GM12864 (cell line): ENCODE data around the gene ZNF543.

Experiments used
- DNase-seq: peaks from one replicate; pipeline ENCODE4 v3.0.0-alpha.2; 2011; ENCODE audit warnings: low read depth
- H3K4me3 ChIP-seq: 2 replicates; pipeline ENCODE4 v1.5.1; 2011; ENCODE audit warnings: mild to moderate bottlenecking, low read depth, low read length, control low read depth
- TF ChIP-seq, protein P1 (sequence below): IDR thresholded peaks from 2 replicates; pipeline ENCODE4 v1.5.1; 2011; ENCODE audit warnings: low read depth, mild to moderate bottlenecking, moderate library complexity, low read length, control low read depth, inconsistent platforms; ENCODE audit errors: missing control alignments

The ZNF543 gene

DNA sequence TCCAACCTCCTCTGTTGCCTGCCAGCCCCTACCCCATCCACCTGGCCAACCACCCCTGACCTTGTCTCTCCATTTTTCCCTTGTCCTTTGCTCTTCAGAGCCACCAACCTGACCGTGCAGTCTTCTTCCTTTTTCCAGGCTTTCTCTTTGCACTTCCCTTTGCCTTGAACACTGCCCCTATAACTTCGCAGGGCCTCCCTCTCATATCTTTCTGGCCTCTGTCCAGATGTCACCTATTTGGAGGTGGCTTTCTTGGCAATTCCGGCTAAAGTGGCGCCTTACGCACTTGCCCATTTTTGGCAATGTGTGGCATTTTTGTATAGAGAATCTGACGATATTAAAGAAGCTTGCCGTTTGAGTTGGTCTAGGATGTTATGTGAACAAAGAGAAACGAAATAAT lies 844 bp downstream of the ZNF543 start:
- DNase-seq = no peak
- TF ChIP-seq, protein P1, sequence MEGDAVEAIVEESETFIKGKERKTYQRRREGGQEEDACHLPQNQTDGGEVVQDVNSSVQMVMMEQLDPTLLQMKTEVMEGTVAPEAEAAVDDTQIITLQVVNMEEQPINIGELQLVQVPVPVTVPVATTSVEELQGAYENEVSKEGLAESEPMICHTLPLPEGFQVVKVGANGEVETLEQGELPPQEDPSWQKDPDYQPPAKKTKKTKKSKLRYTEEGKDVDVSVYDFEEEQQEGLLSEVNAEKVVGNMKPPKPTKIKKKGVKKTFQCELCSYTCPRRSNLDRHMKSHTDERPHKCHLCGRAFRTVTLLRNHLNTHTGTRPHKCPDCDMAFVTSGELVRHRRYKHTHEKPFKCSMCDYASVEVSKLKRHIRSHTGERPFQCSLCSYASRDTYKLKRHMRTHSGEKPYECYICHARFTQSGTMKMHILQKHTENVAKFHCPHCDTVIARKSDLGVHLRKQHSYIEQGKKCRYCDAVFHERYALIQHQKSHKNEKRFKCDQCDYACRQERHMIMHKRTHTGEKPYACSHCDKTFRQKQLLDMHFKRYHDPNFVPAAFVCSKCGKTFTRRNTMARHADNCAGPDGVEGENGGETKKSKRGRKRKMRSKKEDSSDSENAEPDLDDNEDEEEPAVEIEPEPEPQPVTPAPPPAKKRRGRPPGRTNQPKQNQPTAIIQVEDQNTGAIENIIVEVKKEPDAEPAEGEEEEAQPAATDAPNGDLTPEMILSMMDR = no peak
- H3K4me3 ChIP-seq = peak overlapping the region; percentile 83

DNA sequence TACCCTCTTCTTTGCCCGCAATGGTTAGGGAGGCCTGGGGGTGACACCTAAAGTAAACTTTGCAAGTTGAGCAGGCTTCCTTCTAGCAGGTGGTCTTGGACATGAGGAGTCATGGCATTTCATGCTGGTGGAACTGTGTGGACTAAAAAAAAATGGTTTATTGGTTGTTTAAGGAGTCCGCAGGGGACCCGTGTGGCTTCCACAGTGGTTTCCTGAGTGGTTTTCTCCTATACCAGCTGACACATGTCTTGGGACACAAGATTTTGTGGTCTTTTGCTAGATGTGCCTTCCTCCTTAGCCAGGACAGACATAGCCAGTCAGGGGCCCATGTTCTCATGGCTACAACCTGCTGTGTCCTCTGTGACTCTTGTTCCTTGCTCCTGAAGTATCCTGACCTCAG lies 1.5 kb downstream of the ZNF543 start:
- H3K4me3 ChIP-seq = peak overlapping the region; percentile 83; the same call in 1 of the 2 replicates
- no peak for DNase-seq
- TF ChIP-seq, protein P1 = no peak

DNA sequence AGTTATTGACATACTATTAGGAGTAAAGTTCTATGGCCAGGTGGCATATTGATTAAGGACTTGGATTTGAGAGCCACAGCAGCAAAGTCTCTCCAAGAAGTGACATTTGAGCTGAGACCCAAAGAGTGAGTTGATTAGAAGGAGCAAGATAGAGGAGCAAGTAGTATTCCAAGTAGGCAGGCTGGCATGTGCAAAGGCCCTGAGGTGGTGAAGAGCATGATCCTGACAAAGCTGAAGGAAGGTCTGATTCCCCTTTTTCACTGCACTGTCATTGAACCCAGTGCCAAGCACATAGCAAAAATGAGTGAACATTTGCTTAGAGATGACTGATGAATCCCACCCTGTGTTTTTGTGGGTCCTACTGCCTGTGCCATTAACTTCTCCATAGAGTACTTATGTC lies 4.7 kb downstream of the ZNF543 start:
- TF ChIP-seq, protein P1 = no peak
- no peak overlapping the region for H3K4me3 ChIP-seq
- no peak for DNase-seq

DNA sequence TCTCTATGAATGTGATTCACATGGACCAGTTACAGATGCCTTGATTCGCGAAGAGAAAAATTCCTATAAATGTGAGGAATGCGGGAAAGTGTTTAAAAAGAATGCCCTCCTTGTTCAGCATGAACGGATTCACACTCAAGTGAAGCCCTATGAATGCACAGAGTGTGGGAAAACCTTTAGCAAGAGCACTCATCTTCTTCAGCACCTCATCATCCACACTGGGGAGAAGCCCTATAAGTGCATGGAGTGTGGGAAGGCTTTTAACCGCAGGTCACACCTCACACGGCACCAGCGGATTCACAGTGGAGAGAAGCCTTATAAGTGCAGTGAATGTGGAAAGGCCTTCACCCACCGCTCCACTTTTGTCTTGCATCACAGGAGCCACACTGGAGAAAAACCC lies 7.7 kb downstream of the ZNF543 start:
- TF ChIP-seq, protein P1 = no peak
- H3K4me3 ChIP-seq = no peak overlapping the region
- DNase-seq = no peak

DNA sequence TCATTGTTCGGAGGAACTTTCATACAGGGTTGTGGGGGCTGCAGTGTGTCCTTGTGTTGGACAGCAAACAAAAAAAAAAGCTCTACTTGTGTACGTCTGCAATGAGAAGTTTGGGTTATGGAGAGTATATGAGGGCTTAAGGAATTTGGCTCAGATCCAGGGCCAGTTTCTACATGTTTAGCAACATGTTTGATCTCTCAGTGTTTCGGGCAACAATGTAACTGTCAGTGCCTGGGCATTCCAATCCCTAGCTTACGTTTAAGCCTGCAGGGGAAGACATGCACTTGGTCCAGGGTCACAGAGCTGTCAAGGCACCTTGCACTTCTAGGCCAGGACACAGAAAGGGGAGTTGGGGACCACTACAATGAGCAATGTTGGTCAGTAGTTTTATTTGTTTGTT lies 13.9 kb downstream of the ZNF543 start:
- TF ChIP-seq, protein P1 = no peak
- H3K4me3 ChIP-seq = no peak overlapping the region
- no peak for DNase-seq

DNA sequence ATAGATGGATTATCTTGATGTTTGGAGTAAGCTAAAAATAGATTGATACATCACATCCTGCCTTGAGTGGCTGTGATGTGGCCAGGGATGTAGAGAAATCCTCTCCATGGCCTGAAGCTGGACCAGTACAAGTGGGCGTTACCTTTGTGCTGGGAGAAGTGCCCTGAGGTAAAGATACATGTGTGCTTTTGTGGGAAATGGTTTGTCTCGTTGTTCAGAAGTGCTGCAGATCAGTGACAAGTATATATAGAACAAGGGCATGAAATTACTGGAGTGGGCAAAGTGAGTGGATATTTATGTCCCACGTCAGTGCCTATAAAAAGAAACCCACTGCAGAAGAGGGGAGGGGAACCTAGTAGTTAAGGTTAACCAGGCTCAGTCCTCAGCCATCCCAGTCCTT lies 18.6 kb downstream of the ZNF543 start:
- no peak overlapping the region for H3K4me3 ChIP-seq
- TF ChIP-seq, protein P1 = no peak
- no peak for DNase-seq

DNA sequence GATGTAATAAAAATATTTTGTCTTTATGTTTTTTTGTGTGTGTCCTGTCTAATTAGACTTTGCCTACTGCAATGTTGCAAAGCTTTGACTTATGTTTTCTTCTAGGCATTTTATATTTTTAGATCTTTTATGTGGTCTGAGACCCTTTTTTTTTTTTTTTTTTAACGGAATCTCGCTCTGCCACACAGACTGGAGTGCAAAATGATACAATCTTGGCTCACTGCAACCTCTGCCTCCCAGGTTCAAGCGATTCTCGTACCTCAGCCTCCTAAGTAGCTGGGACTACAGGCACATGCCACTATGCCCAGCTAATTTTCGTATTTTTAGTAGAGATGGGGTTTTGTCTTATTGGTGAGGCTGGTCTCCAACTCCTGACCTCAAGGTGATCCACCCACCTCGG lies 22.3 kb downstream of the ZNF543 start:
- DNase-seq = no peak
- no peak overlapping the region for H3K4me3 ChIP-seq
- TF ChIP-seq, protein P1 = no peak
